IMR-90 (cell line): ENCODE data around the gene NTRK2. TPM values are rescaled to one million over a fixed set of nuclear protein-coding genes. Genes with fewer than 3 reads are reported as not detected.

ENCODE experiments used
- ATAC-seq: fragments of 200-7000 bp; cut with Tn5 transposase; 2 replicates; pipeline ENCODE4 v1.9.1; 2020; ENCODE audit warnings: low read depth, mild to moderate bottlenecking, moderate library complexity
- BruUV-seq: library from RNA; stranded (reverse); fragments of 400-500 nt; replicated peaks from 2 replicates; lab custom pipeline; 2021; lab: Mats Ljungman, UMichigan
- CTCF ChIA-PET: fragments of 300-600 bp; formaldehyde crosslinking; extraction: SDS; loops from one replicate; lab custom pipeline; 2021; ENCODE audit warnings: antibody characterized with exemption; lab: Yijun Ruan, JAX
- POLR2A ChIA-PET: fragments of 300-600 bp; sonication (Branson Sonifier 250); formaldehyde crosslinking; loops from one replicate; lab custom pipeline; 2022; ENCODE audit warnings: antibody characterized with exemption; ENCODE audit not compliant: unreplicated experiment; lab: Charles Lee
- DNase-seq: peaks from one replicate; pipeline ENCODE4 v3.0.0; 2013
- H2AFZ ChIP-seq: replicated peaks from 2 replicates; pipeline ENCODE3; 2013; ENCODE audit warnings: low read length, mild to moderate bottlenecking; ENCODE audit not compliant: poor library complexity
- H2AK5ac ChIP-seq: 2 replicates; pipeline ENCODE4 v1.6.1; 2013; ENCODE audit warnings: low read depth, low read length, inconsistent platforms
- H2AK9ac ChIP-seq: replicated peaks from 2 replicates; pipeline ENCODE3; 2013; ENCODE audit warnings: mild to moderate bottlenecking, low read depth, low read length, moderate library complexity; ENCODE audit not compliant: poor library complexity
- H2BK120ac ChIP-seq: 2 replicates; pipeline ENCODE4 v1.6.1; 2013; ENCODE audit warnings: low read depth, low read length, inconsistent platforms
- H2BK15ac ChIP-seq: 3 replicates; pipeline ENCODE4 v1.6.1; 2013; ENCODE audit warnings: low read depth, low read length, inconsistent platforms
- H2BK20ac ChIP-seq: 2 replicates; pipeline ENCODE4 v1.6.1; 2013; ENCODE audit warnings: low read depth, mild to moderate bottlenecking, inconsistent platforms, low read length, moderate library complexity
- H2BK5ac ChIP-seq: 2 replicates; pipeline ENCODE4 v1.6.1; 2013; ENCODE audit warnings: mild to moderate bottlenecking, low read depth, low read length, inconsistent platforms; ENCODE audit not compliant: poor library complexity, severe bottlenecking
- H3K14ac ChIP-seq: replicated peaks from 2 replicates; pipeline ENCODE4 v1.6.1; 2013; ENCODE audit warnings: low read depth, low read length, inconsistent platforms
- H3K18ac ChIP-seq: 2 replicates; pipeline ENCODE4 v1.6.1; 2013; ENCODE audit warnings: low read depth, low read length, control low read depth
- H3K23ac ChIP-seq: 2 replicates; pipeline ENCODE4 v1.6.1; 2013; ENCODE audit warnings: low read depth, low read length, inconsistent platforms
- H3K27ac ChIP-seq: 2 replicates; pipeline ENCODE4 v1.5.1; 2013; ENCODE audit warnings: mild to moderate bottlenecking, control low read depth, low read length; ENCODE audit not compliant: insufficient read depth
- H3K27me3 ChIP-seq: 2 replicates; pipeline ENCODE4 v1.6.1; 2013; ENCODE audit warnings: low read length; ENCODE audit not compliant: control insufficient read depth, insufficient read depth
- H3K36me3 ChIP-seq: 2 replicates; pipeline ENCODE4 v1.6.1; 2013; ENCODE audit warnings: low read length, mixed read lengths; ENCODE audit not compliant: control insufficient read depth, insufficient read depth
- H3K4ac ChIP-seq: 2 replicates; pipeline ENCODE4 v1.6.1; 2013; ENCODE audit warnings: low read depth, low read length, inconsistent platforms
- H3K4me1 ChIP-seq: 2 replicates; pipeline ENCODE4 v1.6.1; 2013; ENCODE audit warnings: low read length, mixed read lengths; ENCODE audit not compliant: control insufficient read depth, insufficient read depth
- H3K4me2 ChIP-seq: 2 replicates; pipeline ENCODE4 v1.6.1; 2013; ENCODE audit warnings: low read depth, mild to moderate bottlenecking, control low read depth, low read length, moderate library complexity
- H3K4me3 ChIP-seq: 2 replicates; pipeline ENCODE4 v1.5.1; 2013; ENCODE audit warnings: low read depth, mild to moderate bottlenecking, control low read depth, low read length, moderate library complexity; ENCODE audit not compliant: insufficient read depth
- H3K56ac ChIP-seq: 2 replicates; pipeline ENCODE4 v1.6.1; 2013; ENCODE audit warnings: low read length, inconsistent platforms; ENCODE audit not compliant: insufficient read depth; ENCODE audit errors: extremely low read depth
- H3K79me1 ChIP-seq, 2 experiments: 2 replicates each; pipeline ENCODE4 v1.6.1; 2013; ENCODE audit warnings: low read length in 2 of 2, inconsistent platforms in 1 of 2, low read depth in 1 of 2
- H3K9ac ChIP-seq: 2 replicates; pipeline ENCODE4 v1.6.1; 2013; ENCODE audit warnings: low read depth, low read length, control low read depth
- H3K9me1 ChIP-seq: 2 replicates; pipeline ENCODE4 v1.6.1; 2013; ENCODE audit warnings: low read length, inconsistent platforms; ENCODE audit not compliant: insufficient read depth
- H3K9me3 ChIP-seq: 2 replicates; pipeline ENCODE4 v1.6.1; 2013; ENCODE audit warnings: low read length; ENCODE audit not compliant: control insufficient read depth, insufficient read depth
- H4K20me1 ChIP-seq: 2 replicates; pipeline ENCODE4 v1.6.1; 2013; ENCODE audit warnings: low read length, inconsistent platforms; ENCODE audit not compliant: insufficient read depth
- H4K5ac ChIP-seq: 2 replicates; pipeline ENCODE4 v1.6.1; 2013; ENCODE audit warnings: mild to moderate bottlenecking, low read depth, low read length, control low read depth
- H4K8ac ChIP-seq, 2 experiments: 2 replicates each; pipeline ENCODE4 v1.6.1; 2013; ENCODE audit warnings: low read depth in 2 of 2, low read length in 2 of 2, control low read depth in 1 of 2, inconsistent platforms in 1 of 2
- H4K91ac ChIP-seq: 2 replicates; pipeline ENCODE4 v1.6.1; 2013; ENCODE audit warnings: low read depth, low read length, inconsistent platforms; ENCODE audit not compliant: insufficient read depth
- BHLHE40 ChIP-seq: fragments of 150-350 bp; IDR thresholded peaks from 2 replicates; pipeline ENCODE4 v1.6.1; 2016; ENCODE audit warnings: mild to moderate bottlenecking, low read depth, low read length
- CEBPB ChIP-seq: IDR thresholded peaks from 2 replicates; pipeline ENCODE4 v1.6.1; 2012; ENCODE audit warnings: low read depth, low read length, improper control_type of control experiment
- CHD1 ChIP-seq: IDR thresholded peaks from 2 replicates; pipeline ENCODE4 v1.6.1; 2012; ENCODE audit warnings: low read depth, low read length, improper control_type of control experiment
- CTCF ChIP-seq: conservative IDR thresholded peaks from 2 replicates; pipeline ENCODE4 v1.5.1; 2012; ENCODE audit warnings: mild to moderate bottlenecking, low read depth, low read length, improper control_type of control experiment
- ELK1 ChIP-seq: fragments of 150-350 bp; IDR thresholded peaks from 2 replicates; pipeline ENCODE4 v1.6.1; 2016; ENCODE audit warnings: low read depth, mild to moderate bottlenecking, low read length, moderate library complexity, borderline replicate concordance
- FOS ChIP-seq: fragments of 150-350 bp; IDR thresholded peaks from 2 replicates; pipeline ENCODE4 v1.6.1; 2016; ENCODE audit warnings: low read depth, low read length
- MAFK ChIP-seq: IDR thresholded peaks from 2 replicates; pipeline ENCODE4 v1.6.1; 2012; ENCODE audit warnings: low read depth, low read length, improper control_type of control experiment
- MAZ ChIP-seq: IDR thresholded peaks from 2 replicates; pipeline ENCODE4 v1.6.1; 2012; ENCODE audit warnings: low read depth, mild to moderate bottlenecking, low read length, improper control_type of control experiment, moderate library complexity, borderline replicate concordance
- MXI1 ChIP-seq: IDR thresholded peaks from 2 replicates; pipeline ENCODE4 v1.6.1; 2012; ENCODE audit warnings: low read depth, mild to moderate bottlenecking, low read length, moderate library complexity, borderline replicate concordance
- NFE2L2 ChIP-seq: fragments of 150-350 bp; IDR thresholded peaks from 2 replicates; pipeline ENCODE4 v1.6.1; 2016; ENCODE audit warnings: low read depth, mild to moderate bottlenecking, low read length
- POLR2A ChIP-seq: IDR thresholded peaks from 2 replicates; pipeline ENCODE4 v1.6.1; 2012; ENCODE audit warnings: mild to moderate bottlenecking, low read depth, low read length
- RAD21 ChIP-seq: IDR thresholded peaks from 2 replicates; pipeline ENCODE4 v1.6.1; 2012; ENCODE audit warnings: low read length, improper control_type of control experiment
- RCOR1 ChIP-seq: IDR thresholded peaks from 2 replicates; pipeline ENCODE4 v1.6.1; 2012; ENCODE audit warnings: mild to moderate bottlenecking, low read length, improper control_type of control experiment; ENCODE audit not compliant: insufficient replicate concordance
- RFX5 ChIP-seq: IDR thresholded peaks from 2 replicates; pipeline ENCODE4 v1.8.0; 2012; ENCODE audit warnings: low read depth, mild to moderate bottlenecking, low read length, moderate library complexity
- SMC3 ChIP-seq: fragments of 150-350 bp; IDR thresholded peaks from 2 replicates; pipeline ENCODE4 v1.6.1; 2016; ENCODE audit warnings: low read depth, mild to moderate bottlenecking, antibody characterized with exemption, low read length, moderate library complexity
- USF2 ChIP-seq: fragments of 150-350 bp; IDR thresholded peaks from 2 replicates; pipeline ENCODE4 v1.6.1; 2017; ENCODE audit warnings: mild to moderate bottlenecking, antibody characterized with exemption, low read length, low read depth
- WGBS, 2 experiments: methylation state at CpG; one replicate each; pipeline versions ENCODE4 v1.1.5 to v1.1.7; 2013; ENCODE audit warnings: missing lambda C conversion rate in 2 of 2; ENCODE audit not compliant: insufficient read length in 1 of 2; ENCODE audit errors: extremely low coverage in 2 of 2; 5-methylcytosine and 5-hydroxymethylcytosine counted together
- dilution Hi-C: fragments of 300-500 bp; cut with HindIII; formaldehyde crosslinking; loops from one replicate; pipeline ENCODE4 v1.14.3; 2018; ENCODE audit warnings: low sequenced_read_pairs; ENCODE audit not compliant: unreplicated experiment
- in situ Hi-C: fragments of 300-500 bp; cut with MboI; formaldehyde crosslinking; loops from 3 replicates; pipeline ENCODE4 v1.14.3; 2019; ENCODE audit warnings: low sequenced_read_pairs, inconsistent platforms, mixed read lengths
- intact Hi-C: fragments of 100-400 bp; cut with micrococcal nuclease; formaldehyde crosslinking; loops from 2 replicates; pipeline ENCODE4 v1.10.0; 2022
- polyA plus RNA-seq, 3 experiments: library from polyadenylated mRNA; depleted of rRNA; stranded (reverse); fragments of >200 nt; gene quantifications; 2 replicates each; pipeline ENCODE4 v1.2.3, GENCODE V29; 2012; ENCODE audit warnings: low replicate concordance in 1 of 3
- total RNA-seq: library from RNA; depleted of rRNA; stranded (reverse); fragments of >200 nt; gene quantifications from 2 replicates; pipeline ENCODE4 v1.2.3, GENCODE V29; 2012

Gene NTRK2
- total and polyA plus RNA-seq, 2 of the 4 experiments (the other 2 are of a cell fraction) = under 0.01 to 0.02 TPM

DNA sequence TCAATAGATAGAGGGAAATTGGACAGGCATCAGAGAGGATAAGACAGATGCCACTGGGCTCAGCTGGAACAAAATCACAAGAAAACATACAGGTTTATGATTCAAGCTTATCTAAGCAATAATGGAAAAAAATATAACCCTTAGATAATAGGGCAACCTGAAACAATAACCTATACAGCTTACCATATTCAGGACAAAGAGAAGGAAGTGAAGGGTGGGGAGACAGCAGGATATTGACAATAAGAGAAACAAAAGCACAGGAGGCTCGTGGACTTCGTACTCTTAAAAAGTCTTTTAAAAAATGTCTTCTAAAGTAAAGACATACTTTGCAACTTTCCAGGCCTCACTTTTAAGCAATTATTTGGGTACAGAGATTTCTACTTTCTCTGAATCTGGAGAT is 225.3 kb downstream of the NTRK2 start:
- BruUV-seq = no TSS peak
- H4K5ac ChIP-seq = no peak overlapping the region
- no peak for ATAC-seq
- no peak overlapping the region for H2BK20ac ChIP-seq
- ChIA-PET POLR2A (no interaction called here), CTCF (interaction anchor here (0.5 kb wide), 1 partner anchor 420 kb away, joined by 3 read pairs; no protein-coding TSS in a partner anchor)
- no peaks in the 10 kb centered on the region for H4K20me1 ChIP-seq
- H3K9me3 ChIP-seq = peaks cover 9% of the 10 kb centered on the region
- no peak overlapping the region for H4K8ac ChIP-seq
- no peak overlapping the region for H2BK120ac ChIP-seq
- no peak overlapping the region for H3K14ac ChIP-seq
- no peaks in the 10 kb centered on the region for H3K36me3 ChIP-seq
- intact Hi-C loops (no loop called here), in situ Hi-C loops (no loop called here), dilution Hi-C loops (no loop called here)
- H3K9me1 ChIP-seq = no peaks in the 10 kb centered on the region
- no peak overlapping the region for H4K91ac ChIP-seq
- H3K27ac ChIP-seq = no peak overlapping the region
- no peak overlapping the region for H3K18ac ChIP-seq
- H3K23ac ChIP-seq = no peak overlapping the region
- no peak overlapping the region for H3K9ac ChIP-seq
- no peaks in the 10 kb centered on the region for H3K27me3 ChIP-seq
- no CpG with 5 or more reads among the region's 2 CpGs for WGBS, 2 experiments
- H2BK5ac ChIP-seq = no peak overlapping the region
- TF ChIP-seq SMC3 = no peak
- no peak for TF ChIP-seq CEBPB
- no peak for TF ChIP-seq POLR2A
- no peak for TF ChIP-seq NFE2L2
- TF ChIP-seq RCOR1 = no peak
- no peak for TF ChIP-seq ELK1
- TF ChIP-seq MXI1 = no peak
- TF ChIP-seq MAZ = no peak
- no peak for TF ChIP-seq MAFK
- TF ChIP-seq USF2 = no peak
- no peak for TF ChIP-seq BHLHE40
- TF ChIP-seq CTCF = no peak
- no peak for TF ChIP-seq RAD21
- no peak for TF ChIP-seq RFX5
- no peak for TF ChIP-seq FOS
- no peak for TF ChIP-seq CHD1
- no peaks in the 10 kb centered on the region for H3K79me1 ChIP-seq
- H3K56ac ChIP-seq = no peak overlapping the region
- no peak overlapping the region for H3K4me3 ChIP-seq
- DNase-seq = no peak
- H3K4me2 ChIP-seq = no peak overlapping the region
- H2AK5ac ChIP-seq = no peak overlapping the region
- H2AK9ac ChIP-seq = no peak overlapping the region
- no peak overlapping the region for H2BK15ac ChIP-seq
- no peaks in the 10 kb centered on the region for H3K4me1 ChIP-seq
- no peak overlapping the region for H3K4ac ChIP-seq
- H2AFZ ChIP-seq = no peak overlapping the region
